ENCODE measurements around the gene SLC1A3.

Gene SLC1A3

GRCh38 chr5:36683821-36684434, 77.5 kb downstream of the SLC1A3 start:
- H3K4me3 ChIP-seq (ENCODE audit: low read length) = no peak overlapping the region
- DNase-seq (ENCODE audit: low read depth) = peak; percentile 99
- TF ChIP-seq, protein P1, sequence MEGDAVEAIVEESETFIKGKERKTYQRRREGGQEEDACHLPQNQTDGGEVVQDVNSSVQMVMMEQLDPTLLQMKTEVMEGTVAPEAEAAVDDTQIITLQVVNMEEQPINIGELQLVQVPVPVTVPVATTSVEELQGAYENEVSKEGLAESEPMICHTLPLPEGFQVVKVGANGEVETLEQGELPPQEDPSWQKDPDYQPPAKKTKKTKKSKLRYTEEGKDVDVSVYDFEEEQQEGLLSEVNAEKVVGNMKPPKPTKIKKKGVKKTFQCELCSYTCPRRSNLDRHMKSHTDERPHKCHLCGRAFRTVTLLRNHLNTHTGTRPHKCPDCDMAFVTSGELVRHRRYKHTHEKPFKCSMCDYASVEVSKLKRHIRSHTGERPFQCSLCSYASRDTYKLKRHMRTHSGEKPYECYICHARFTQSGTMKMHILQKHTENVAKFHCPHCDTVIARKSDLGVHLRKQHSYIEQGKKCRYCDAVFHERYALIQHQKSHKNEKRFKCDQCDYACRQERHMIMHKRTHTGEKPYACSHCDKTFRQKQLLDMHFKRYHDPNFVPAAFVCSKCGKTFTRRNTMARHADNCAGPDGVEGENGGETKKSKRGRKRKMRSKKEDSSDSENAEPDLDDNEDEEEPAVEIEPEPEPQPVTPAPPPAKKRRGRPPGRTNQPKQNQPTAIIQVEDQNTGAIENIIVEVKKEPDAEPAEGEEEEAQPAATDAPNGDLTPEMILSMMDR (conservative IDR thresholded peaks at IDR 0.05; ENCODE audit: low read length) = no peak; the same call in 1 of the 2 replicates

GRCh38 chr5:36685631-36686288, 79.4 kb downstream of the SLC1A3 start:
- TF ChIP-seq, protein P1 (conservative IDR thresholded peaks at IDR 0.05; ENCODE audit: low read length) = no peak
- peak; percentile 67 for DNase-seq (ENCODE audit: low read depth)
- H3K4me3 ChIP-seq (ENCODE audit: low read length) = no peak overlapping the region

- H3K4me3 ChIP-seq (ENCODE audit: low read length) = no peak overlapping the region
- DNase-seq (ENCODE audit: low read depth) = no peak
- TF ChIP-seq, protein P1 (conservative IDR thresholded peaks at IDR 0.05; ENCODE audit: low read length) = no peak
Measured at GRCh38 chr5:36686881-36687280, 80.5 kb downstream of the SLC1A3 start.

- H3K4me3 ChIP-seq (ENCODE audit: low read length) = no peak overlapping the region
- TF ChIP-seq, protein P1 (conservative IDR thresholded peaks at IDR 0.05; ENCODE audit: low read length) = peak; percentile 22
- no peak for DNase-seq (ENCODE audit: low read depth)
Measured at GRCh38 chr5:36688722-36689121, 82.3 kb downstream of the SLC1A3 start.

DNA sequence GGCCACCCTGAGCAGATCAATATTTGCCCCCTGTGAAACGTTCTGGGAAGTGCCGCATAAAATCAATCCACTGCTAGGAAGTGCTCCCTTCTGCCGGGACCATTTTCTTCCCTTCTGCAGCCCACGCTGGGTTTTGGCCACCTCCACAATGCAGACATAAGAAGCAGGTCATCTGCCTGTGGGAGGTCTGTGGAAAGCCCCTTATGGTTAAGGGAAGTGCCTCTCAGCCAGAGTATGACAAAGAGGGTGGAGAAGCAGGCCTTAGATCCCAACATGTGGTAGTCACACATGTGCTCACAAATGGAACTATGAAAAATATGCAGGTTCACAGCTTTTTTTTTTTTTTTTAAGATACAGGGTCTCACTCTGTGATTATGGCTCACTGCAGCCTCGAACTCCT, 82.8 kb downstream of the SLC1A3 start:
- H3K4me3 ChIP-seq (ENCODE audit: low read length) = no peak overlapping the region
- peak; percentile 77 for DNase-seq (ENCODE audit: low read depth)
- TF ChIP-seq, protein P1 (conservative IDR thresholded peaks at IDR 0.05; ENCODE audit: low read length) = no peak

DNA sequence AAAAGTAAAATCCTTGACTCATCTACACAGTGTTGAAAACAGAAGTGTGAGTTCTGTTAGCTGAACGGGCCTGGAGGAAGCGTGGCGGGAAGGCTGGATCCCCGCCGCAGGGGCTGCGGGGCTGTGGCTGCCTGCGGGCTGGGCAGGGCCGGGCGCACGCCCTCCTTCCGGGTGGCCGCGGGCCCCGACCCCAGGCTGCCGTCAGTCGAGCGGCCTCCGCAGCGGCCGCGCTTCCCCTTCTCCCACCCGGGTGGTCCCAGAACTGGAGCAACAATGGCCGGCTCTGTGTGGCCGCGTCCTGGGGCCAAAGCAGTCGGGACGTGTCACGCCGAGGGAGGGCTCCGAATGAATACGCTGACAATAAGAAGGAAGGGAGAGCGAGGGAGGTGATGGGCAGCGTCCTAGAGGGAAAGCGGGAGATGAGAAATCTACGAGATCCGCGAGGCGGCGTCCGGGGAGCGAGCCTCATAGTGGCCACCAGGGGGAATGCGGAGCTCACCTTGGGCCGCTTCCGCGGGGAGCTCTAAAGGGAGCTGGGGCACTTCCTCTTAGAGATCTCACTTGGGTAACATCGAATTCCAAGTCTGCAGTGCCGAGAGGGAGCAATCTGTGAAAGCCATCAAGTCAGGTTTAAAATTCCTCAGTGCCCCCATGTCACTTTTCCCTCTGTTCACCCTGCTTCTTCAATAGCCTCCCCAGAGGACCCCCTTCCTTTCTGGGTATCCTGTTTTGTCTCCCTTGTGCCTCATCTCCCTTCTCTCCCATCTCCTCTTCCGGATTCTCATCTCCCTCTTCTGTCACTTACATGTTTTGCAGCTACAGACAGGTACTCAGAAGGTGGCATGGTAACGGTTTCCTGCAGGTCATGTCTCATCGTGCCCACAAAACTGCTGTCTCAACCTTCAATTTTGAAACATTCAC, 83.9 kb downstream of the SLC1A3 start:
- TF ChIP-seq, protein P1 (conservative IDR thresholded peaks at IDR 0.05; ENCODE audit: low read length) = peak; percentile 86
- H3K4me3 ChIP-seq (ENCODE audit: low read length) = peak overlapping the region; percentile 54

More for the DNA sequence above, 83.9 kb downstream of the SLC1A3 start:
- DNase-seq (ENCODE audit: low read depth) = peak; percentile 73
